Neutrophil (primary cell): Measurements from ENCODE around the gene HIGD2A.

Source experiments
- H3K27ac ChIP-seq: fragments of 200-600 bp; sonication (generic); 2 replicates; pipeline ENCODE4 v1.5.1; 2016; ENCODE audit warnings: mild to moderate bottlenecking, moderate library complexity
- H3K27me3 ChIP-seq: fragments of 200-600 bp; sonication (generic); 2 replicates; pipeline ENCODE4 v1.6.0; 2016; ENCODE audit warnings: mild to moderate bottlenecking
- H3K36me3 ChIP-seq: fragments of 200-600 bp; sonication (generic); 2 replicates; pipeline ENCODE4 v1.5.1; 2017
- H3K4me1 ChIP-seq, 2 experiments: fragments of 200-600 bp in 1 of 2; sonication (generic) in 1 of 2; 1 replicate in 1 of 2; 2 replicates in 1 of 2; pipeline versions ENCODE4 v1.5.1 to v1.6.1; 2013 to 2016; ENCODE audit warnings: low read depth in 1 of 2, low read length in 1 of 2, mild to moderate bottlenecking in 1 of 2, moderate library complexity in 1 of 2; ENCODE audit not compliant: control insufficient read depth in 1 of 2, insufficient read depth in 1 of 2
- H3K4me3 ChIP-seq, 2 experiments: fragments of 200-600 bp in 1 of 2; sonication (generic) in 1 of 2; 1 replicate in 1 of 2; 2 replicates in 1 of 2; pipeline ENCODE4 v1.5.1; 2013 to 2016; ENCODE audit warnings: low read depth in 1 of 2, low read length in 1 of 2, mild to moderate bottlenecking in 1 of 2, moderate library complexity in 1 of 2
- H3K9me3 ChIP-seq: fragments of 200-600 bp; sonication (generic); 2 replicates; pipeline ENCODE4 v1.5.1; 2016
- TF ChIP-seq, protein P1 (sequence below): fragments of 200-600 bp; sonication (generic); IDR thresholded peaks from 2 replicates; pipeline ENCODE4 v1.5.1; 2016; ENCODE audit warnings: antibody characterized with exemption

HIGD2A gene

DNA sequence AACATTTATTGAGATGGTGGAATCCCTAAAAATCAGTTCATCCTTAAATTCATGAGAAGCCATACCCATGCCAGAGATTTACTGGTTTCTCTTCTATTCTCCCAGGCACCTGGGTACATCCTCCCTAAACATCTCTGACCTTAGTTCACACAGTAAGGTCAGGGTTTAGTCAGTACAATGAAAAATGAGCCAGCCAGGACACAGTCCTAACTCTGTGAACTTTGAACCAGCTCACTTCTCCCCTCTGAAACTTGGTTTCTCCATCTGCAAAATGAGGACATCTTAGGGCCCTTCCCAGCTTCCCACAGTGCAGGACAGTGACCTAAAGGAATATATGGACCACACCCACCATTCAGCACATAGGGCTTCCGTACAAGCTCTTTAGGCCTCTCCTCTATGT lies 2.1 kb upstream of the HIGD2A start:
- no peaks in the 10 kb centered on the region for H3K27me3 ChIP-seq
- H3K4me3 ChIP-seq: no peak overlapping the region
- H3K9me3 ChIP-seq: no peaks in the 10 kb centered on the region
- H3K36me3 ChIP-seq: no peaks in the 10 kb centered on the region
- TF ChIP-seq, protein P1, sequence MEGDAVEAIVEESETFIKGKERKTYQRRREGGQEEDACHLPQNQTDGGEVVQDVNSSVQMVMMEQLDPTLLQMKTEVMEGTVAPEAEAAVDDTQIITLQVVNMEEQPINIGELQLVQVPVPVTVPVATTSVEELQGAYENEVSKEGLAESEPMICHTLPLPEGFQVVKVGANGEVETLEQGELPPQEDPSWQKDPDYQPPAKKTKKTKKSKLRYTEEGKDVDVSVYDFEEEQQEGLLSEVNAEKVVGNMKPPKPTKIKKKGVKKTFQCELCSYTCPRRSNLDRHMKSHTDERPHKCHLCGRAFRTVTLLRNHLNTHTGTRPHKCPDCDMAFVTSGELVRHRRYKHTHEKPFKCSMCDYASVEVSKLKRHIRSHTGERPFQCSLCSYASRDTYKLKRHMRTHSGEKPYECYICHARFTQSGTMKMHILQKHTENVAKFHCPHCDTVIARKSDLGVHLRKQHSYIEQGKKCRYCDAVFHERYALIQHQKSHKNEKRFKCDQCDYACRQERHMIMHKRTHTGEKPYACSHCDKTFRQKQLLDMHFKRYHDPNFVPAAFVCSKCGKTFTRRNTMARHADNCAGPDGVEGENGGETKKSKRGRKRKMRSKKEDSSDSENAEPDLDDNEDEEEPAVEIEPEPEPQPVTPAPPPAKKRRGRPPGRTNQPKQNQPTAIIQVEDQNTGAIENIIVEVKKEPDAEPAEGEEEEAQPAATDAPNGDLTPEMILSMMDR: no peak
- H3K27ac ChIP-seq: no peak overlapping the region
- H3K4me1 ChIP-seq: peaks cover 17 to 21% of the 10 kb centered on the region in 2 experiments

DNA sequence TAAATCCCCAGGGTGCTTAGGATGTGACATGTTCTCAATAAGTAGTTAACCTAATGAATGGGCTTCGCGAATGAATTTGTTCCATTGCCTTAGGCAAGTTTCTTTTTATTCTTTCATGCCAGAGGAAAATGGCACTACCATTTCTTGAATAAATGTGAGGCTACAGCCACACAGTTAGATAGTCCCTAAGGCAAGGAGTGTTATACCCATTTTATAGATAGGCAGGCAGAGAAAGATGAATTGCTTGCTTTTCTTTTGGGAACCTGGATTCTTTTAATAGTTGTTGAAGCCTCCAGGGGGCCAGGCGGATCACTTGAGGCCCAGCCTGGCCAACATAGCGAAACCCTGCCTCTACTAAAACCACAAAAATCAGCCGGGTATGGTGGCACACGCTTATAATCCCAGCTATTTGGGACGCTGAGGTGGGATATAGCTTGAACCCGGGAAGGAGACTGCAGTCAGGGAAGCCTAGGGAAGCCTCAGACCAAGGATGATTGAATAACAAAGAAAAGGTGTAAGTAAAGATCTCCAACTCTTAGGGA lies 1.1 kb upstream of the HIGD2A start:
- Histone ChIP-seq H3K27ac (no peak overlapping the region), H3K9me3 (no peaks in the 10 kb centered on the region), H3K27me3 (no peaks in the 10 kb centered on the region), H3K4me1 (peaks cover 17 to 21% of the 10 kb centered on the region in 2 experiments), H3K36me3 (peaks cover 9% of the 10 kb centered on the region), H3K4me3 (peak overlapping the region; percentile 78 to 83)
- TF ChIP-seq, protein P1: no peak

DNA sequence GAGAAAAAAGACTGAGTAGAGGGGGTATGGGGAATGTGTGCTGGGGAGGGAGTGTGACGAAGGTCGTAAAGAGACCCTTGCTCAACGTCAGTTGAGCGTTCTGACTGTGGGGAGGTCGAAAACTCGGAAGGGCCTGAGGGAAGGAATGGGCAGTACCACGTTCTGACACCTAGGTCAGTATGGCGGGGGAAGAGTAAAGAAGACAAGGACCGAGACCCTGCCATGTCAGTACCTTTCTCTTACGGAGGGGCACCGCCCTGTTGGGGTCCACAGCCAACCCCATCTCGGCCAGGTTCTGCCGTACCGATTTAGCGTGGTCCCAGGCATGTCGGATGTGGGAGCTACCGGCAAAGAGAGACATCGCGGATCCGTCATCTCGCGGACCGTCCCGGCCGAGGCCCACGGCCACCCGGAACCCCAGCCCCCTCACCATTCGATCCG lies 528 bp upstream of the HIGD2A start:
- TF ChIP-seq, protein P1: no peak
- H3K4me3 ChIP-seq: peak overlapping the region; percentile 78 to 83
- no peaks in the 10 kb centered on the region for H3K27me3 ChIP-seq
- peak overlapping the region; percentile 93 for H3K27ac ChIP-seq
- no peaks in the 10 kb centered on the region for H3K9me3 ChIP-seq
- peaks cover 17 to 21% of the 10 kb centered on the region in 2 experiments for H3K4me1 ChIP-seq
- peaks cover 14% of the 10 kb centered on the region for H3K36me3 ChIP-seq

DNA sequence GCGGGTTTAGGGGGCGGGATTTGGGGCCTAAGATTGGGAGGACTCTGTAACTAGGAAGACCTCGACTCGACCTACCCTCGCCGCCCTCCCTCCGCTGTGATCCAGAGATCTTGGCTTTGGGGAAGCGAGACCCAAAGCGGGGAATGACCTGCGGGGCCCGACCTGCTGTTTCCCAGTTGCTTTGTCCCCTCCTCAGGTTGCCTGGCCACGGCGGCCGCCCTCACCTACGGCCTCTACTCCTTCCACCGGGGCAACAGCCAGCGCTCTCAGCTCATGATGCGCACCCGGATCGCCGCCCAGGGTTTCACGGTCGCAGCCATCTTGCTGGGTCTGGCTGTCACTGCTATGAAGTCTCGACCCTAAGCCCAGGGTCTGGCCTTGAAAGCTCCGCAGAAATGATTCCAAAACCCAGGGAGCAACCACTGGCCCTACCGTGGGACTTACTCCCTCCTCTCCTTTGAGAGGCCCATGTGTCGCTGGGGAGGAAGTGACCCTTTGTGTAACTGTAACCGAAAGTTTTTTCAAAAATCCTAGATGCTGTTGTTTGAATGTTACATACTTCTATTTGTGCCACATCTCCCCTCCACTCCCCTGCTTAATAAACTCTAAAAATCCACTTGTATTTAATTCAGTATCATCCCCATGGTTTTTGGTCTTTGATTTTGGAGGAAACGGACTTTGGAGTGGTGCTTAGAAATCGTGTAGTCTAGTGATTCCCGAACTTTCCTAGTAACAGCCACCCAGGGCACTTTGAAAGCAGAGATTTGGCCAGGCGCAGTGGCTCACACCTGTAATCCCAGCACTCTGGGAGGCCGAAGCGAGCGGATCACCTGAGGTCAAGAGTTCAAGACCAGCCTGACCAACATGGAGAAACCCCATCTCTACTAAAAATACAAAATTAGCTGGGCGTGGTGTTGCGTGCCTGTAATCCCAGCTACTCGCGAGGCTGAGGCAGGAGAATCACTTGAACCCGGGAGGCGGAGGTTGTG lies 878 bp downstream of the HIGD2A start:
- Histone ChIP-seq H3K27ac (peak overlapping the region; percentile 93), H3K4me3 (peak overlapping the region; percentile 78 to 83)

DNA sequence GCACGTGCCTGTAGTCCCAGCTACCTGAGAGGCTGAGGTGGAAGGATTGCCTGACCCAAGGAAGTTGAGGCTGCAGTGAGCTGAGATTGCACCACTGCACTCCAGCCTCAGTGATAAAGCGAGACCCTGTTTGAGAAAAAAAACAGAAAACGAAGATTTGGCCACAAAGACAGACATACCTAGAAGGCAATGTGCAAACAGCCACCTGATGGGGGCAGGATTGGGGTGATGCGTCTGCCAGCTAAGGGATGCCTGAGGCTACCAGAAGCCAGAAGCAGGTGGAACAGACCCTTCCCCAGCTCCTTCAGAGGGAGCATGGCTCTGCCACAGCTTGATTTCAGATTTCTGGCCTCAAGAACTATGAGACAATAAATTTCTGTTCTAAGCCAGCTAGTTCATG lies 2.9 kb downstream of the HIGD2A start:
- no peak overlapping the region for H3K27ac ChIP-seq
- H3K9me3 ChIP-seq: no peaks in the 10 kb centered on the region
- H3K27me3 ChIP-seq: no peaks in the 10 kb centered on the region
- peaks cover 17 to 21% of the 10 kb centered on the region in 2 experiments for H3K4me1 ChIP-seq
- TF ChIP-seq, protein P1: no peak
- H3K36me3 ChIP-seq: peaks cover 36% of the 10 kb centered on the region
- H3K4me3 ChIP-seq: no peak overlapping the region

More for the DNA sequence above, 878 bp downstream of the HIGD2A start:
- peaks cover 17 to 21% of the 10 kb centered on the region in 2 experiments for H3K4me1 ChIP-seq
- TF ChIP-seq, protein P1: no peak
- H3K9me3 ChIP-seq: no peaks in the 10 kb centered on the region
- peaks cover 20% of the 10 kb centered on the region for H3K36me3 ChIP-seq
- H3K27me3 ChIP-seq: no peaks in the 10 kb centered on the region
